Stomach (tissue), 9 donors: ENCODE data around the gene RHOD. TPM values are rescaled to one million over a fixed set of nuclear protein-coding genes. Genes with fewer than 3 reads are reported as not detected.

Experiments used
- DNase-seq, 2 donors: peaks; one replicate each; pipeline versions ENCODE4 v3.0.0 to v3.0.0-alpha.2; 2013 to 2019
- H3K27ac ChIP-seq, 5 donors: fragments of 200-600 bp in 4 of 5; sonication (generic) in 4 of 5; one replicate each; pipeline ENCODE4 v1.5.1; 2013 to 2019; ENCODE audit warnings: mild to moderate bottlenecking in 1 of 5, moderate library complexity in 1 of 5
- H3K27me3 ChIP-seq, 3 donors: fragments of 200-600 bp; sonication (generic); one replicate each; pipeline ENCODE4 v1.5.1; 2017 to 2019; ENCODE audit warnings: mixed run types in 1 of 3
- H3K36me3 ChIP-seq, 4 donors: fragments of 200-600 bp; sonication (generic); 1 replicate in 3 of 4; 2 replicates in 1 of 4; pipeline ENCODE4 v1.5.1; 2016 to 2019
- H3K4me1 ChIP-seq, 4 donors: fragments of 200-600 bp; sonication (generic); one replicate each; pipeline ENCODE4 v1.5.1; 2016 to 2019
- H3K4me3 ChIP-seq, 4 donors: fragments of 200-600 bp; sonication (generic) in 3 of 4; one replicate each; pipeline ENCODE4 v1.5.1; 2016 to 2019; ENCODE audit warnings: mild to moderate bottlenecking in 1 of 4
- H3K9me3 ChIP-seq, 4 donors: fragments of 200-600 bp; sonication (generic); one replicate each; pipeline ENCODE4 v1.5.1; 2016 to 2019
- CTCF ChIP-seq, 7 experiments: fragments of 450-650 bp in 4 of 7; fragments of 200-600 bp in 3 of 7; sonication (generic) in 3 of 7; IDR thresholded peaks; one replicate each; pipeline ENCODE4 v1.5.1; 2016 to 2019; ENCODE audit warnings: antibody characterized with exemption in 7 of 7, control low read depth in 2 of 7, mild to moderate bottlenecking in 1 of 7
- EP300 ChIP-seq: sonication (generic); formaldehyde crosslinking; IDR thresholded peaks from one replicate; pipeline ENCODE4 v1.6.1; 2017; ENCODE audit warnings: antibody characterized with exemption
- POLR2A ChIP-seq, 4 donors: fragments of 450-650 bp; IDR thresholded peaks; one replicate each; pipeline ENCODE4 v1.6.1; 2016; ENCODE audit warnings: antibody characterized with exemption in 4 of 4, control low read depth in 2 of 4, mild to moderate bottlenecking in 1 of 4, moderate library complexity in 1 of 4
- POLR2AphosphoS5 ChIP-seq, 3 donors: sonication (generic); formaldehyde crosslinking; IDR thresholded peaks; one replicate each; pipeline ENCODE4 v1.6.1; 2016; ENCODE audit warnings: antibody characterized with exemption in 3 of 3
- WGBS, 5 donors: extraction: QIAGEN DNeasy Blood & Tissue Kit in 3 of 5; methylation state at CpG; one replicate each; pipeline versions ENCODE4 v1.1.5 to v1.1.7; 2013 to 2018; 5-methylcytosine and 5-hydroxymethylcytosine counted together
- intact Hi-C: fragments of 100-400 bp; cut with DNase I; formaldehyde crosslinking; loops from one replicate; pipeline ENCODE4 v1.15.1; 2023; ENCODE audit warnings: low total_unique reads
- polyA plus RNA-seq, 3 donors: library from polyadenylated mRNA; stranded (reverse); fragments of 200-250 nt; gene quantifications; one replicate each; pipeline ENCODE4 v1.2.3, GENCODE V29; 2013
- total RNA-seq, 5 donors: library from RNA; depleted of rRNA; stranded (reverse); fragments of >200 nt; gene quantifications; one replicate each; pipeline versions ENCODE4 v1.1.0 to v1.2.3, GENCODE V29; 2014 to 2016
- donor health status: healthy with polysubstance abuse.
- donor health status: Bipolar disorder and iron deficiency.
- donor health status: healthy.

RHOD gene
- total and polyA plus RNA-seq, 8 donors, result 1.2 to 46.8 (median 36.4) TPM

GRCh38 chr11:67030976-67031375 is 25.7 kb upstream of the RHOD start:
- TF ChIP-seq CTCF (IDR thresholded peaks at IDR 0.05) (no peak), EP300 (no peak), POLR2AphosphoS5 (IDR thresholded peaks at IDR 0.05) (no peak), POLR2A (IDR thresholded peaks at IDR 0.05) (no peak)
- peaks cover 0 to 17% (median 0%) of the 10 kb centered on the region in 3 donors for H3K27me3 ChIP-seq
- no peak overlapping the region for H3K4me3 ChIP-seq
- H3K36me3 ChIP-seq, result no peaks in the 10 kb centered on the region
- H3K4me1 ChIP-seq, result peaks cover 0 to 11% (median 2%) of the 10 kb centered on the region in 4 donors
- intact Hi-C loops, result no loop called here
- H3K9me3 ChIP-seq, result no peaks in the 10 kb centered on the region
- no peak for DNase-seq
- WGBS, 5 donors, result 62 to 79% (median 70%) methylated on average over 9 of the region's 9 CpGs
- H3K27ac ChIP-seq, result no peak overlapping the region

DNA sequence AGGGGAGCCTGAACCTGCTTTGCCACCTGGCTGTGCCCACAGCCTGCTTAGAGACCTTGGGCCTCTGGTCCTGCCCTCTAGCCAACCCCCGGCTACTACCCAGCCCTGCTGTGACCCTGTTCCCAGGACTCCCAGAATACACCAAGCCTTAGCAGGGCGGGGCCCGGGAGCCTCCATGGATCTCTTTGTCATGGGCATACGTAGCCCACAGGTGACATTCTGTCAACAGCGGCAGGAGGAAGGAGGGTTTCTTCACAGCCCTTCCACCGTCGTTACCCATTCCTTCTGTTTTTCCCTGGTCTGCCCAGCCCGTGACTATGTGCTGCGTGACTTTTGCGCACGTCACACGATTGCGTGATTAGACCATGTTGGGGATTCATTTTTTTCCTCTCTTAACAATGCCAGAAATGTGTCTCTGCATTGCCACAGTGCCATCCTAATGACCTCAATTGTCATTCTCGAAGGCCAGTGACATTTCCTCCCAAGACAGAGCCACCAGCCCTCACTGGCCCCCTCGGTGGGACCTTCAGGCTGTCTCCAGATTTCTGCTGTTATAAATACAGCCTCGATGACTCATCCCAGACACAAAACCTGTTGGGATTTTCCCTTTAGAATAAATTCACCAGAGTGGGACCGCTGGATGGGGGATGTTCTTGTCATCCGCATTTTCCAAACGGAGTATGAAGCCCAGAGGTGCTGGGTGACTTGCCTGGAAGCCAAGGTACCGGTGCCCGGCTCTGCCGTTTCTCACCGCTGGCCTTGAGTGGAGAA is 24.7 kb upstream of the RHOD start:
- DNase-seq, result peak in 1 of 2 donors; percentile 71
- Histone ChIP-seq H3K9me3 (no peaks in the 10 kb centered on the region), H3K4me3 (no peak overlapping the region), H3K36me3 (no peaks in the 10 kb centered on the region), H3K4me1 (peaks cover 0 to 11% (median 2%) of the 10 kb centered on the region in 4 donors), H3K27ac (no peak overlapping the region), H3K27me3 (peaks cover 0 to 17% (median 0%) of the 10 kb centered on the region in 3 donors)
- intact Hi-C loops, result no loop called here
- 71 to 82% (median 73%) methylated on average over 23 of the region's 23 CpGs for WGBS, 5 donors
- TF ChIP-seq POLR2AphosphoS5 (IDR thresholded peaks at IDR 0.05) (no peak), EP300 (no peak), CTCF (IDR thresholded peaks at IDR 0.05) (no peak), POLR2A (IDR thresholded peaks at IDR 0.05) (no peak)

DNA sequence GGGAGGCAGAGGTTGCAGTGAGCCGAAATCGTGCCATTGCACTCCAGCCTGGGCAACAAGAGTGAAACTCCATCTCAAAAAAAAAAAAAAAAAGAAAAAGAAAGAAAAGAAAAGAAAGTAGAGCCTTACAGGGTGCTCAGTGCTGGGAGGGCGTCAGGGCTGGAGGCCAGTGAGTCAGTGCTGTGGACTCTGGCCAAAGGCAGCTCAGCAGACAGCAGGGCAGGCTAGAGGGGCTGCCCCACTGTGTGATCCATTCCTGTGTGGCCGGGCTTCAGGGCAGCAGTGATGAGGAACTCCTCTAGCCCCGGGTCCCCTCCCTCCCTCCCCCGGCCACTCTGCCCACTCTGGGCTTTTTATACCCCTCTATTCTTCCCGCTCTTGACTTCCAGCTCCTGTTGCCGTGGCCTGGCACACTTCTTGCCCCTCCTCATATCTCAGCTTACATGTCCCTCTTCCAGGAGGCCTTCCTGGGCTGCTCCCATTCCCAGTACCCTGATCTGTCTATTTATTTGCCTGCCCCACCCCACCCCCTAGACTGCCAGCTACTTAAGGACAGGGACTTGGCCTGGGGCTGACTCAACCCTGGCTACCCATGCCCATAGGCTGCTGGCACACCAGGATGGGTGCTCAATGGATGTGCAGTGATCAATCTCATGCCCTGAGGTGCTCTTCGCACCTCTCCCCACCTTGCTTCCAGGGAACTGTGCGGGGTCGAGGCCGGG is 23.7 kb upstream of the RHOD start:
- WGBS, 5 donors, result 65 to 84% (median 73%) methylated on average over 10 to 12 of the region's 12 CpGs
- intact Hi-C loops, result no loop called here
- DNase-seq, result peak in 1 of 2 donors; percentile 41

GRCh38 chr11:67033661-67034166 is 22.9 kb upstream of the RHOD start:
- 60 to 73% (median 66%) methylated on average over 8 of the region's 8 CpGs for WGBS, 5 donors
- Histone ChIP-seq H3K9me3 (no peaks in the 10 kb centered on the region), H3K4me1 (peaks cover 0 to 11% (median 0%) of the 10 kb centered on the region in 4 donors), H3K4me3 (no peak overlapping the region), H3K36me3 (no peaks in the 10 kb centered on the region), H3K27ac (no peak overlapping the region), H3K27me3 (peaks cover 0 to 17% (median 0%) of the 10 kb centered on the region in 3 donors)
- DNase-seq, result no peak
- intact Hi-C loops, result no loop called here
- no peak for TF ChIP-seq POLR2A (IDR thresholded peaks at IDR 0.05)

More for the DNA sequence above, 23.7 kb upstream of the RHOD start:
- no peak overlapping the region for H3K4me3 ChIP-seq
- H3K4me1 ChIP-seq, result peaks cover 0 to 11% (median 0%) of the 10 kb centered on the region in 4 donors
- H3K36me3 ChIP-seq, result no peaks in the 10 kb centered on the region
- TF ChIP-seq POLR2AphosphoS5 (IDR thresholded peaks at IDR 0.05) (no peak), EP300 (no peak), POLR2A (IDR thresholded peaks at IDR 0.05) (no peak)
- H3K27me3 ChIP-seq, result peaks cover 0 to 17% (median 0%) of the 10 kb centered on the region in 3 donors
- H3K27ac ChIP-seq, result no peak overlapping the region
- H3K9me3 ChIP-seq, result no peaks in the 10 kb centered on the region

- no peaks in the 10 kb centered on the region for H3K9me3 ChIP-seq
- no peaks in the 10 kb centered on the region for H3K36me3 ChIP-seq
- H3K27me3 ChIP-seq, result peaks cover 0 to 21% (median 0%) of the 10 kb centered on the region in 3 donors
- no peak overlapping the region for H3K27ac ChIP-seq
- 75 to 81% (median 79%) methylated on average over 5 to 6 of the region's 6 CpGs for WGBS, 5 donors
- intact Hi-C loops, result no loop called here
- H3K4me1 ChIP-seq, result peaks cover 0 to 11% (median 0%) of the 10 kb centered on the region in 4 donors
- no peak for DNase-seq
- TF ChIP-seq CTCF (IDR thresholded peaks at IDR 0.05) (no peak), POLR2A (IDR thresholded peaks at IDR 0.05) (no peak), EP300 (no peak), POLR2AphosphoS5 (IDR thresholded peaks at IDR 0.05) (no peak)
- no peak overlapping the region for H3K4me3 ChIP-seq
Observed at GRCh38 chr11:67034350-67034749, 22.3 kb upstream of the RHOD start.
